GM03348 (cell line): ENCODE measurements around the gene HS1BP3.
A peak's percentile ranks its signal among the peaks of the same experiment; 100 is the strongest.

Experiments used
- DNase-seq: peaks from one replicate; pipeline ENCODE4 v3.0.0; 2012; ENCODE audit warnings: low spot score

Gene HS1BP3, protein sequence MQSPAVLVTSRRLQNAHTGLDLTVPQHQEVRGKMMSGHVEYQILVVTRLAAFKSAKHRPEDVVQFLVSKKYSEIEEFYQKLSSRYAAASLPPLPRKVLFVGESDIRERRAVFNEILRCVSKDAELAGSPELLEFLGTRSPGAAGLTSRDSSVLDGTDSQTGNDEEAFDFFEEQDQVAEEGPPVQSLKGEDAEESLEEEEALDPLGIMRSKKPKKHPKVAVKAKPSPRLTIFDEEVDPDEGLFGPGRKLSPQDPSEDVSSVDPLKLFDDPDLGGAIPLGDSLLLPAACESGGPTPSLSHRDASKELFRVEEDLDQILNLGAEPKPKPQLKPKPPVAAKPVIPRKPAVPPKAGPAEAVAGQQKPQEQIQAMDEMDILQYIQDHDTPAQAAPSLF

DNA sequence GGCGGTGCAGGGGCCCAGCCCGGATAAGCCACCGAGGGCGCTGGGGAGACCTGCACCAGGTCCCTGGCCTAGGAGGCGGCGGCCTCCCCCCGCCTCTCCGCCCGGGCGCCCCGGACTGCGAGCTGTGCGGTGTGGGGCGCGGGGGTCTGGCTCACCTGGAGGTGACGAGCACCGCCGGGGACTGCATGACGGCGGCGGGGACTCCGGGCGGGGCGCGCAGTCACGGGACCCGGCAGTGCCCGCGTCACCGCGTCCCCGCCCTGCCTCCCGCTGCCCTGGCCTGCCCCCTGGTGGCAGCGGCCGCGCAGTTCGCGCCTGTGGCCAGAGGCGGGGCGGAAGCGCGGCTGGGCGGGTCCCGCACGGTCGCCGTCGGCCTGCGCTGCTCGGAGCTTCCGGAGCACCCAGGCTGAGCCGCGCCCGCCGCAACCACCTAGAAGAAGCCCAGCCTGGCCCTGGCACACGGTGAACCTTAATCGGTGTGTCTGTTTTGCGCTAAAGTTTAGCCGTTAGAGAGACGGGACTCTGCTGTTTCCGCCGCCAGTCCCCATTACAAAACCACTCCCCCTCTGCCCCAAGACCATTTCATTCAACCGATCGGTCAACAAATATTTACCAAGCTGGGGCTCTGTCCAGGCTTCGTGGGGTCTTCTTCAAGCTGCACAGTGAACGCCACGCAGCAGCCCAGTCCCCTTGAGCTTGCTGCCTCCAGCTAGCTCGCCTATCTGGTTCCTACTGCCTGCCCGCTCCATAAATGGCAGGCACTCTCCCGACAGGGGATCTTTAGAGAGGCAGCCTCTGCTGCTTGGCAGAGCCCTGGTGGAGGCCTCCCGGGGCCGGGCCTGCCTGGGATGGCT is at the start of gene HS1BP3:
Gene HS1BP3, minus strand, starts transcription at position 222 of the 854 bp plus-strand sequence. Its CDS starts 35 bp downstream, at position 187.
- DNase-seq, result peak; percentile 99

DNA sequence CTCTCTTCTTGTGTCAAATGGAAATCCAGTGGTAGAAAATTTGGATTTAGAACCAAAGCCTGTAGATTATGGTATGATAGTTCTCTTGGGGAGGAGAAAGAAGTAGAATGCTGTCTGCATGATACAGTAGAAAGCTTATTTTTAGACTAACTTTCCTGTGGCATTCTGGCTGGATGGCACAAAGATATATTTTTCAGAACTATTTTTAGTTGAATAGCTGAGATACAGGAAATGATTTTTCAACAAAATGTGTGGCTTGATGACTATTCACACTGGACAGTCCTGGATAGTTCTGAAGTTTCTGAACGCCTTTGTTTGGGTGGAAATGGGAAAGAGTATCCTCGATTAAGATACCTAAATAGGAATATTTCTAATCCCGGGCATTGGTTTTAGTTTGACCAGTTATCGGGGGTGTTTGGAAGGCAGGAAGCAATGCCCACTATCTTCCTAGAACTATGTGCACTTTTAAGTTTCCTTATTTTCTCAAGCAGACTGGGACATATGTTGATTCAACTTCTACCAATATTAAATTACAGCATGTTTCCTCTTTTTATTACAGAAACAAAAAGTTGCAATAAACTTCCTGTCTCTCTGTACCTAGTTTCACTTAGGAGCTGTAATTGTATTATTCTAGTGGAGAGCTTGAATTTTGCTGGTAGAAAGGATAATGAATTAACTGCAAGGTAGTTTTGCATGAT is 48.2 kb upstream of the HS1BP3 start:
- DNase-seq, result no peak

DNA sequence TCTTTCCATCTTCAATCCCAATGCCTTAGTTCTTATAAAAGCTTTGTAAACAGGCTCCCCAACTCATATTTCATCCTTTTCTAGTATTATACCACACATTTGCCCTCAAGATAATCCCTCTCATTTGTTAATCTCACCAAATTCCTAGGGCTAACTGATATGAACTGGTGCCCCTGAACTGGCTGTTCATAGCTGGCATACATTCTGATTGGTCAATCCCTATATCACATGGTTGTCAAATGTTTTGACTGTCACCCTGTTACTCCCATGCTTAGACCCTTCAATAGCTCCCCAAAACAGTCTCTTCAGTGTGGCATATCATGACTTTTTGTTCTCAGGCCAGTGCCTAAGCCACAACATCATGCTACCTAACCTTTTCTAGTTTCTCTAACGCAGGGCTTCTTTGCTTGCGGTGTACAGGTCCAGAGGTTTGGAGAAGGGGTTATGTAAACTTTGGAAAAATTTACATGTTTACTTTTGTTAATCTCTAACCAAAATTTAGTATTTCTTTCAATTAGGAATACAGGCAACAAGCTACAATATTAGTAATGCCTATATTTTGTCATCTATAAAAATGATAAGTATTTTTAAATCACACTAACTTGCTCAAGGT is 46.5 kb upstream of the HS1BP3 start:
- DNase-seq, result no peak

DNA sequence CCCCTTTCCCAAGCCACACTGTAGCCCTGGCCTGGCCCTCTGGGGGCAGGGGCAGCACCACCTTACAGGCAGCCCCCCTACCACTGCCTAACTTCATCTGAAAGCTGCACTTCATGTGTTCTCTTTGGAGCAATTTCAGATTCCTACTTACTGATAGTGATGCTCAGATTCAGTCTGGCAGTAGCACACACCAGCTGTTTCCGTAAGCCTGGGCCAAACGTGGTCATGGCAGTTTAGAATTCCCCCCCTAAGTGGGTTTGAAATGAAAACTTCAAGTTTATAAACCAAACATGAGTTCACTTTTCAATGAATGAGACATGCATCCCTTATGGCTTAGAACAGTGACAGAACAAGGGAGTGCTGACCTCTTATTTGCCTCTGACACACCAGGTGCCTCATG is 45.5 kb upstream of the HS1BP3 start:
- no peak for DNase-seq

DNA sequence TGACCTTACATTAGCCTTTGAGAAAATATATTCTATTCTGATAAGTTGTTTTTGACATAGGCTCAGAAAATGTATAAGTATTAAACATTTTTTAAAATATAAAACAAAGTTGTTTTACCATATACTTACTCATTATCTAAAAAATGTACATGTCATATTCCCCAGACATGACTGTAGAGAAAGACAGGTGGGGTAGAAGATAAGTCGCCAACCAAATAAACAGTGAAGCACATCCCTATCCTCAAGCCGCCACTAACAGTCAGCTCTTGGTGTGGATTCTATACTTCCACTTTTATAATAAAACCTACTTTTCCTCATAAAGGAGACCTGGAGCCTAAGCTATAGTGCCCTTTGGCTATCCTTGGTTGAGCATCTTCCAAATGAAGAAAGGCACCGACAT is 42.4 kb upstream of the HS1BP3 start:
- DNase-seq, result no peak

DNA sequence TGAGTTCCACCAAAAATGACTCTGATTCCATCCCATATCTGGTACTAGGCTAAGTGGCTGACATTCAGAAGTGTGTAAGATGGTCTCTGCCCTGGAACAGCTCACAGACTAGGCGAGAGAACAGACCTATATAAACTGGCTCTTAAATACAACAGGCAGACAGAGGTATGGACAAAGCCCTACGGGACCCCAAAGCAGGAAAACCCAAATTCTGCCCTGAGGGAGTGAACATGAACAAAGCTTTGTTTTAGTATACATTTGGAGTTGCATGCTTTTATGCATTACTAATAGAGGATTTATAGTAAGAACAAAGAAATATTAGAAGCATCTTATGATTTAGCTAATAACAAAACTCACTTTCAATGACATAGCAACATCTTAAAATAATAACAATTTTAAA is 41.2 kb upstream of the HS1BP3 start:
- DNase-seq, result no peak

DNA sequence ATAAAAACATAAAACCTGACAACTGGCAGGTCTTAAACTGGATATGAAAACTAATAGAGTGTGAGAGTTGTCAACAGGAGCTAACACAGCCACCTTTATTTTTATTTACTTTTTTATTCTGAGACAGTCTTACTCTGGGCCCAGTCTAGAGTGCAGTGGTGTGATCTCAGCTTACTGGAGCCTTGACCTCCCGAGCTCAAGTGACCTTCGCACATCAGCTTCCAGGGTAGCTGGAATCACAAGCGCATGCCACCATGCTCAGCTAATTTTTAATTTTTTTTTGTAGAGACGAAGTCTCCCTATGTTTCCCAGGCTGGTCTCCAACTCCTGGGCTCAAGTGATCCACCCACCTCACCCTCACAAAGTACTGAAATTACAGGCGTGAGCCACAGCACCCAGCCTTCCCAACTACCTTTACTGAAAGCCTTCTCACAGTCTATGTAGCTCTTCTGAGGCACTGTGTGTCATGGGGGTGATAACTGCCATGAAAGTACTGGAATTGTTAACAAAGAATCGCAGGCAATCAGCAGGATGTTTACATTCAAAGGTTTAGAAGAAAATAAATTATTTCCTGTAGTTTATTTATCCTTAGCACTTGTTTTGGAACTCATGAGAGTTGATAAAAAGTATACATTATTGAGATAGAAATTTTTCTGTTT is 40.3 kb upstream of the HS1BP3 start:
- no peak for DNase-seq

DNA sequence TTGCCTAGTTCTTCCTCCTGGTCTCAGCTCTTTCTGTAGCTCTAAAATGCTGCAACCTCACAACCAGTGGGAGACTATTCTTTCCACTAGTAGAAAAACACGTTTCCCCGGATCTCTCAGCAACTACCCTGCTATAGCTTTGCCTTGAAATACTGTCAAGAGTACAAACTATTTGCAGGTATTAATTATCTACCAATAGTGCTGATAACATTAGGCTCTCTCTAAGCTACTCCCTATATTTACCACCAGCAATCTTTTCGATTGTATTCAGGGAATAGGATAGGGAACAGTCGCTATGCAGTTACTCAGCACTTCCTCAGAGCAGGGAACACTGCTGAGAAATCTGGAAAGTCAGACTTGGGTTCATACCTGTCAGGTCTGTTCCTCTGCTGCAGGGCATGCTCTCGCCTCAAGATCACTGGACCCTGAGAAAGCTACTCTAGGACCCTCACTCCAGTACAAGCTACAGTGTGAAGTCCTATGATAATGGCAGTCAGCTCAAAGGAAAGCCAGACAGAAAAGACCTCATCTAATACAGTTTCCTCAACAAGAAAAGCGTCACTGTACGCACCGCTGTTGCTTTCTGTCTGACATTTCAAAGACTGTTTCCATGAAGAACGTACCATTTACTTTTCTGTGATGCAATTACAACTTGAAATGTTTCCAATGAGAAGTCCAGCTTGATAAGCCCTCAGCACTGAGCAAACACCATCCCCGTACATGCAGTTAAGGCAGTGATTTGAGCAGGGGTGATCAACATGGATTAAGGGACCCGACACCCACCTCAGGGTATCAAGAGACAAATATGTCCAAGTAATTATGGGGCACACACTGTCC is 38.7 kb upstream of the HS1BP3 start:
- no peak for DNase-seq

DNA sequence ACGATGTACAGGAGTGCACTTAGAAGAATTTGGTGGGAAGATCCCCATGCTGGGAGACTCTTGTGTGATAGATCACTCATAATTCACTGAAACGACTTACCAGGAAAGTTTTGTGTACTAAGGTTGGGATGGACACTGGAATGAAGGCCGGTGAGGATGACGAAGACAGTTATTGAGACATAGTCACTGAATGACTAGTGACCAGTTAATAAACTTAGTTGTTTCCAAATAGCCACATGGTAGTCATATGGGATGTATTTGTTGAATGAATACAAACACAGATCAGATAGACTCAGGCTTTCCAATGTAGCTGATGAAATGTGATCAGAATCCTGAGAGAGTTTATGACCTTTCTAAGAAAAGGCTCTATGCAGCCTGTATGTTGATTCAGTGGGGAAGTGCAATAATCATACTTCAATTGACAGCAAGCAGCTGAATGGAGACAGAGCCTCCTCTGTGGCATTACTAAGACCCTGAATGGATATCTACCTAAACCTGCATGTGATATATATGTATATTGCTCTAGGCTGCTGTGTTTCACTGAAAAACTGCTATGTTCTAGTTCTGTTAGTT is 36.4 kb upstream of the HS1BP3 start:
- DNase-seq, result no peak

DNA sequence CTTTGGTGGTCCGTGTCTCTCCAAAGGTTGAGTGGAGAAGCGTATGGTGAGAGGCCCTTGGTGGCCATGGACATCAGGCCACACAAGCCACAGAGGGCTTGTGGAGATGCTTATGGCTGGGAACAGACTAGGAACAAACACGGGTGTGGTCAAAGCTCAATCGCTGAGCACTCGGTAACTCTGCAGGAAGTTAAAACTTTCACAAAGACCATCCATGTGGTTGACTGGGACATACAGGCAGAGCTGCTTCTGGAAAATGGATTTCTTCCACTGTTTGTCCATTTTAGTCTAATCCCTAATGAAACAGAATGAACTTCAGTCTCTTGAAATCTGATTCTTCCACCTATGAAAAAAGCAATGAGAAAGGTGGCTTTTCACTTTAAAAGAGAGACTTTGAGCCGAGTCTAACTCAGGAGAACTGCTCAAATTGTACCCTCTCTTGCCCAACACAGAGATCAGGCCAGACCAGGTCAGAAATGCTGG is 33.7 kb upstream of the HS1BP3 start:
- DNase-seq, result no peak

DNA sequence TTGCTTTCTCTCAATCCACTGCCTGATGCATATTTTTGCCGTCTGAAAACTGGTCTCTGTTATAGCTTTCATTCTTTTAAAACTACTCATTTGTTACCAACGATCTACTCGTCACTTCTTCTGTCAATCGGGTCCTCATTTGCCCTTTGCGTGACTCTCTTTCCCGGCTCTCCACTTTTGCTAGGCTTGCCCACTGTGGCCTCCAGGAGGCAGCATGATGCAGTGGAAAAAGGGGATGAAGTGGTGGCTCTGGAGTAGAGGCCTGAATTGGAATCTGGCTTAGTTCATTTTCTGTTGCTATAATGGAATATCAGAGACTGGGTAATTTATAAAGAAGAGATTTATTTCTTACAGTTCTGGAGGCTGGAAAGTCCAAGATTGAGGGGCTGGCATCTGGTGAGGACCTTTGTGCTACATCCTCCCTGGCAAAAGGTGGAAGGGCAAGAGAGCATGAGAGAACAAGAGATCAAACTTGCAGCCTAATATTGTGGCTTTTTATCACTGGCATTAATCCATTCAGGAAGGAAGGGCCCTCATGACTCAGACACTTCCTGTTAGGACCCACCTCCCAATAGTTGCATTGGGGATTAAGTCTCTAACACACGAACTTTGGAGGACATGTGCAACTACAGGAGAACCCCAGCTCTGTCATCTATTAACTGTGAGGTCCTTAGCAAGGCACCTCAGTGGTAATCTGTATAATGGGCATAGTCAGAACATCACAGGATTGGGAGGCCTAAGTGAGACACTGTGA is 31.4 kb upstream of the HS1BP3 start:
- no peak for DNase-seq

DNA sequence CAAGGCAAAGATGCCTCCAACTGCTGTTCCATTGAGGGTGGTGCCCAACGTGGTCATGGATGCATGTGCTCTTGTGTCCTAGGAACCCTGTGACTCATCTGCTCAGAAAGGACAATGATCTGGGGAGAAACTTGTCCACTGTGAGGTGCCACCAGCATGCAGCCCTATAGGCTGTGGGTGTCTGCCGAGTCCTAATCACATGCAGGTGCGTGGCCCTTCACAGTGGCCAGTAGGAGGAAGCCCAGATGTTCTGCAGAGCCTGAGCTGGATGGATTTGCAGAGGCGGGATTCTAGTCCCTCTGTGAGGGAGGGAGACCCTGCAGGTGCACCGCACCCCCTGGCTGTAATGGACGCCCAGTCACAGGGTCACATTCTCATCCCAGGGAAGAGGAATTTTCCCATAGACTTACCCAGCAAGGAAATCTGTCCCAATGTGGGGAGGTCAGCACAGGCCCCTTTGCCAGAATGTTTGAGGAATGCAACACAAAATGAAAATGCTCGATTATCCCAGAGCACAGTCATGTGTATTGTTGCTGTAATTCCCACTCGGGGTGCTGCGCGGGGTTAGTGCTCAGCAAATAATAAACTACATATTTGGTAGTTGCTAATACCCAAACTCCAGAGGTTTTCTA is 30.0 kb upstream of the HS1BP3 start:
- DNase-seq, result no peak

DNA sequence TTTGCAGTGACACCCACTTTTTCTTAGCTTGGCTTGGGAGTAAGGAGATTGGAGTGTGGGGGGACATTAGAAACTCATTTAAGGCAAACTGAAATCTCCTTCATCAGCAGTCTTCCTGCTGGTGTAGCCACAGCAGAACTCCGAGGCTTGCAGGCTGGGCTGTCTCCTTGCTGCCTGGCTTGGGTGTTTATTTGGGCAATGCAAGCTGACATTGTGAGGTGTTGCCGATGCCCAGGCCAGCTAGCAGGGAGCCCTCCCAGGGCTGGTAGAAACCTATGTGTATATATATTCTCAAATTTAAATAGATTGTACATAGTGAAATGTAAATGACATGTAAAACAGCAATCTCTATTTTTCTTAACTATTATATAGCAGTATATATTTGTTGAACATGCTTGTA is 27.9 kb upstream of the HS1BP3 start:
- DNase-seq, result no peak

DNA sequence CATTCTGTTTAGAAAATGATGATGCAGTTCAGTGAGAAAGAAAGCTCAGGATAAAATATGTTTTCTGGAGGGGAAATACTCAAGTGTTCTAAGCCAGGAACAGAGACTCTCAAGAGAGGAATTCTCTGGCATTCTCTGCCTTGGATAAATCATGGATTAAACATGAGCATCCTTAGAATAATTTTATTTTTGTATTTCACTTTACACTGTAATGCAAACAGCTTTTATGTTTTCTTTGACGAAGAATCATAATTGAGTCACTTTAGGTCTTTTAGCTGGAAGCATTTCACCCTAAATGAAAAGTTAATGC is 27.1 kb upstream of the HS1BP3 start:
- no peak for DNase-seq

DNA sequence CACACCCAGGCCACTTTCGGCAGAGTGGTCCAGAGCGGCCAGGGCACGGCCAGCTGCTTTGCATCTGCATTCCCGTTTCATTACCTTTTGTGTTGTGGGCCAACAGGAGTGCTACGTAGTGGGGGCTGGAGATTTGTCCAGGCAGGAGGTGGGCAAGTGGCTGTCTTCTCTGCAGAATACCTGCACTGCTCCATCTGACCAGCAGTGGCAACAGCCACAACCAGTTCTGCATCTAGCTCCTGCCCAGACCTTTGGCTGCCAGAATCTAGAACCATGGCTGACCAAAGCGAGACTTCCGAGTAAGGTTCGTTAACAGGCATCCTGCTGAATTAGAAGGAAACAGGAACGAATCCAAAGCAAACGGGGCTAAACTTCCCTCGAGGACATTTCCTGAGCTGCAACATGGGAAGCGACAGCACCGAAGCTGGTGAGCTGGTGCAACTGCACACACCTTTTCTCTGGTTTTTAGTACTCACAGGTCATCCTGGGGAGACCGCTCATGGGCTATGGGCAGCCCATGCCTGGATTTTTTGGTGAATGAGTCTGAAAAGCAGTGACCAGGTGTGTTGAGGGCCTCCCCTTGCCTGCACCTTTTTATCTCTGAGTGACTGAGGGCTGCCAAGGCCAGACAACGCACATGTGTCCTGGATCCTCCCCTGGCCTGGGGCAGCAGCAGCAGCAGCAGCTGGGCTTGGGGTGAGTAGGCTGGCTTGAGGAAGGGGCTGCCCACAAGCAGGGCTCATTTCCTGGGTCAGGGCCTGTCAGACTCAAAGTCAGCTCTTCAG is 26.6 kb upstream of the HS1BP3 start:
- no peak for DNase-seq

DNA sequence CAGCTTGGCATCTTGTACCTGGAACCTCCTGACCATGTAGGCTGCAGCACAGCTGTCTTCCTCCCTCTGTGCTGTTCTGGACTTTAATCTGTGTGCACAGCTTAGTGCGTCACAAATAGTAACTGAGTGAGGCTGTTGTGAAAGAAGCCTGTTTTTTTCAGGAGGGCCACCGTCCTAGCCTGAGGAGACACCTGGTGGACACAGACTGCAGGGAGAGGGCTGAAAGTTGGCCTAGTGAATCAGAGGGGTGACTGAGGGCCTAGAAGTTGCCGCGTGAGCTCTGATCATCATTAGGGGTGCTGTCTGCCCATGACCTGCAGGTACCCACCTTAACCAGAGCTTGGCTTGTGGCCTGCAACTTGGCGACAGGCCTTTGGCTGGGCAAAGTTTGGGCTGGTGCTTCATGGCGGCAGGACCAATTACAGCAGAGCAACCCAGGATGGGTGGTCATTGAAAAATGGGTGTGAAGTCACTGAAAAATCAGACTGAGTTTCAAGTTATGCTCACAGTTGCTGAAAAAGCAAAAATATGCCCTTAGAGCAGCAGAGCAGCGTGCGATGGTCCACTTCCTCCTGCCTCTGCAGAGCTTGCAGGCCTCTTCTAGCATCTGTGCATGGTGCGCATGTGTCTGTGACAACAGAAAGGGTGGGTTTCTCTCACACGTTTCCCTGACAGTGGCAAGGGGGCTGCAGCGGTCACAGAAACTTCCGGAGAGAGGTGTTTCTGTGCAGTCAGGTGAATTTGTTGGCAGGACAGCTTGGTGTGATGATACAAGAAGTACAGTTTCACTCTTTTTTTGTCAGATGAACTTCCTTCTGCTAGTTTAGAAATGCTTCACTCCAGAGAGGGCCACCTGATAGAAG is 25.7 kb upstream of the HS1BP3 start:
- DNase-seq, result no peak

DNA sequence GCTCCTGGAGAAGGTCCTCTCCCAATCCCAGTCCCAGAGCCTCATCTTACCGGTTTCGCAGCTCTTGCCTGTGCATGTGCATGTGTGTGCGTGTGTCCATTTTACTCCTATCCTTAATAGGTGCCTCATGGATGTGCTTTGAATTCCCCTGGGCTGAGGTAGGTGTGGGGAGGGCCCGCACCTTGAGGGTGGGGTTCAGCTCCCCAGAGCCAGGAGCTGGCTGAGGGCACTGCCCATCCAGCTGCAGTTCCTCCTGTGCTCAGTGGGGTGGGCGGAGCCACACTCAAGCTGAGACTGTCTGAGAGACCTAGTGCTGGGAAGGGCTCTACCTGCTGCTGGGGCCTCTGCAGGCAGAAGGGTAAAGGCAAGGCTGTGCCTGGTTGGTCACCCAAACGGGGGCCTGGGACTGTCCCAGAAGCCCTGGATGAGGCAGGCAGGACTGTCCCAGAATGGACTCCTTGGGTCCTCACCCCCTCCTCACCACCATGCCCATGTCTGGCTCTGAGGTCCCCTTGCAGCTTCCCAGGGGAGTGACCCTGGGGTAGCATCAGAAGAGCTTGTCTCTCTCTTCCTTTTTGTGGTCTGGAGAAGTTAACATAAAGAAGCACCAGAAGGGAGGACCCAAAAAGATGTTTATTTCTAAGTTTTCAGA is 24.9 kb upstream of the HS1BP3 start:
- peak; percentile 31 for DNase-seq
